Vagina (tissue), 2 donors: ENCODE measurements around the gene SPAG7. TPM values are rescaled to one million over a fixed set of nuclear protein-coding genes. Genes with fewer than 3 reads are reported as not detected.
A peak's percentile ranks its signal among the peaks of the same experiment; 100 is the strongest.

Experiments used
- DNase-seq, 2 donors: peaks; one replicate each; pipeline ENCODE4 v3.0.0-alpha.2; 2017; ENCODE audit errors: extremely low spot score in 2 of 2
- H3K27ac ChIP-seq: fragments of 200-600 bp; sonication (generic); one replicate; pipeline ENCODE4 v1.5.1; 2019
- H3K27me3 ChIP-seq: fragments of 200-600 bp; sonication (generic); one replicate; pipeline ENCODE4 v1.5.1; 2019
- H3K36me3 ChIP-seq, 2 donors: fragments of 200-600 bp; sonication (generic); one replicate each; pipeline ENCODE4 v1.5.1; 2017 to 2019
- H3K4me1 ChIP-seq: fragments of 200-600 bp; sonication (generic); one replicate; pipeline ENCODE4 v1.5.1; 2019
- H3K4me3 ChIP-seq, 2 donors: fragments of 200-600 bp; sonication (generic); 1 replicate in 1 of 2; 2 replicates in 1 of 2; pipeline ENCODE4 v1.5.1; 2016 to 2019
- H3K9me3 ChIP-seq: fragments of 200-600 bp; sonication (generic); one replicate; pipeline ENCODE4 v1.5.1; 2019
- POLR2A ChIP-seq, 2 donors: fragments of 450-650 bp; IDR thresholded peaks; one replicate each; pipeline ENCODE4 v1.6.1; 2017; ENCODE audit warnings: antibody characterized with exemption in 2 of 2, mild to moderate bottlenecking in 2 of 2, moderate library complexity in 2 of 2
- POLR2AphosphoS5 ChIP-seq, 2 donors: sonication (generic); formaldehyde crosslinking; IDR thresholded peaks; one replicate each; pipeline ENCODE4 v1.9.0; 2017; ENCODE audit warnings: antibody characterized with exemption in 2 of 2, mild to moderate bottlenecking in 2 of 2, low read depth in 1 of 2; ENCODE audit not compliant: insufficient read depth in 1 of 2
- intact Hi-C: fragments of 100-400 bp; cut with DNase I; formaldehyde crosslinking; loops from one replicate; pipeline ENCODE4 v1.15.1; 2023
- total RNA-seq: library from RNA; depleted of rRNA; stranded (reverse); fragments of >200 nt; gene quantifications from one replicate; pipeline ENCODE4 v1.2.3, GENCODE V29; 2016
- TF ChIP-seq, protein P1 (sequence below), 3 experiments: fragments of 450-650 bp in 2 of 3; fragments of 200-600 bp in 1 of 3; sonication (generic) in 1 of 3; IDR thresholded peaks; one replicate each; pipeline ENCODE4 v1.5.1; 2017 to 2019; ENCODE audit warnings: antibody characterized with exemption in 3 of 3, mild to moderate bottlenecking in 2 of 3, moderate library complexity in 2 of 3

Gene SPAG7
- total RNA-seq, 1 donor from 2014 or later = 34.6 TPM

GRCh38 chr17:4941319-4941610 lies 26.4 kb downstream of the SPAG7 start:
- intact Hi-C loops = no loop called here
- no peak for DNase-seq
- TF ChIP-seq, protein P1, sequence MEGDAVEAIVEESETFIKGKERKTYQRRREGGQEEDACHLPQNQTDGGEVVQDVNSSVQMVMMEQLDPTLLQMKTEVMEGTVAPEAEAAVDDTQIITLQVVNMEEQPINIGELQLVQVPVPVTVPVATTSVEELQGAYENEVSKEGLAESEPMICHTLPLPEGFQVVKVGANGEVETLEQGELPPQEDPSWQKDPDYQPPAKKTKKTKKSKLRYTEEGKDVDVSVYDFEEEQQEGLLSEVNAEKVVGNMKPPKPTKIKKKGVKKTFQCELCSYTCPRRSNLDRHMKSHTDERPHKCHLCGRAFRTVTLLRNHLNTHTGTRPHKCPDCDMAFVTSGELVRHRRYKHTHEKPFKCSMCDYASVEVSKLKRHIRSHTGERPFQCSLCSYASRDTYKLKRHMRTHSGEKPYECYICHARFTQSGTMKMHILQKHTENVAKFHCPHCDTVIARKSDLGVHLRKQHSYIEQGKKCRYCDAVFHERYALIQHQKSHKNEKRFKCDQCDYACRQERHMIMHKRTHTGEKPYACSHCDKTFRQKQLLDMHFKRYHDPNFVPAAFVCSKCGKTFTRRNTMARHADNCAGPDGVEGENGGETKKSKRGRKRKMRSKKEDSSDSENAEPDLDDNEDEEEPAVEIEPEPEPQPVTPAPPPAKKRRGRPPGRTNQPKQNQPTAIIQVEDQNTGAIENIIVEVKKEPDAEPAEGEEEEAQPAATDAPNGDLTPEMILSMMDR (IDR thresholded peaks at IDR 0.05) = no peak
- TF ChIP-seq POLR2AphosphoS5 (IDR thresholded peaks at IDR 0.05; ENCODE audit: insufficient read depth in 1 of 2, low read depth in 1 of 2) (no peak), POLR2A (IDR thresholded peaks at IDR 0.05) (no peak)
- Histone ChIP-seq H3K4me1 (peaks cover 56% of the 10 kb centered on the region), H3K27me3 (no peaks in the 10 kb centered on the region), H3K4me3 (peak overlapping the region; percentile 76 to 88), H3K36me3 (peaks cover 0 to 50% of the 10 kb centered on the region in 2 donors), H3K9me3 (no peaks in the 10 kb centered on the region), H3K27ac (peak overlapping the region; percentile 88)

- peak overlapping the region; percentile 88 for H3K27ac ChIP-seq
- no peaks in the 10 kb centered on the region for H3K9me3 ChIP-seq
- intact Hi-C loops = no loop called here
- DNase-seq = no peak
- peaks cover 0 to 45% of the 10 kb centered on the region in 2 donors for H3K36me3 ChIP-seq
- H3K4me1 ChIP-seq = peaks cover 51% of the 10 kb centered on the region
- peak overlapping the region; percentile 76 to 88 for H3K4me3 ChIP-seq
- no peak for TF ChIP-seq POLR2A (IDR thresholded peaks at IDR 0.05)
- peak in 1 of 2 donors; percentile 3 for TF ChIP-seq POLR2AphosphoS5 (IDR thresholded peaks at IDR 0.05; ENCODE audit: insufficient read depth in 1 of 2, low read depth in 1 of 2)
- TF ChIP-seq, protein P1 (IDR thresholded peaks at IDR 0.05) = no peak
- H3K27me3 ChIP-seq = no peaks in the 10 kb centered on the region
Measured at GRCh38 chr17:4940555-4941318, 26.9 kb downstream of the SPAG7 start.

- peaks cover 43% of the 10 kb centered on the region for H3K4me1 ChIP-seq
- H3K27me3 ChIP-seq = no peaks in the 10 kb centered on the region
- DNase-seq = peak in 1 of 2 donors; percentile 99
- H3K9me3 ChIP-seq = no peaks in the 10 kb centered on the region
- H3K4me3 ChIP-seq = peak within 1 kb of the TSS; percentile 76 to 88
- peaks cover 0 to 39% of the 10 kb centered on the region in 2 donors for H3K36me3 ChIP-seq
- intact Hi-C loops = no loop called here
- TF ChIP-seq POLR2AphosphoS5 (IDR thresholded peaks at IDR 0.05; ENCODE audit: insufficient read depth in 1 of 2, low read depth in 1 of 2) = peak; percentile 79 to 90
- peak in 1 of 2 donors; percentile 62 for TF ChIP-seq POLR2A (IDR thresholded peaks at IDR 0.05)
- TF ChIP-seq, protein P1 (IDR thresholded peaks at IDR 0.05) = no peak
- H3K27ac ChIP-seq = peak within 1 kb of the TSS; percentile 88
Measured at GRCh38 chr17:4939796-4940554, 27.6 kb downstream of the SPAG7 start, which contains the start of the genes RNF167 and SLC25A11. Gene RNF167, plus strand, starts transcription at chr17:4940268. Its CDS starts 642 bp downstream, at chr17:4940910. Gene SLC25A11, minus strand, starts transcription at chr17:4940046. Its CDS starts 136 bp downstream, at chr17:4939910.

DNA sequence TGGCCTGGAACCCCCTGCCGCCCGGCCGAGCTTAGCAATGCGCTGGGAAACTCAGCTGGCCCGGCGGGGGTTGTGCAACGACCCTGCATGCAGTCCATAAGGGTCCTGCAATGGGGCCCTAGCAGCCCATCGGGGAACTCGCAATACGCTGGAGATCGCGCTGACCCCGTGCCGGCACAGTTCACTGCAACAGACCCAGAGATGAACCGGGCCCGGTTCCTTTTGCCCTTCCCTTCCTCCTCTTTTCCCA lies 28.1 kb downstream of the SPAG7 start:
- Histone ChIP-seq H3K4me1 (peaks cover 40% of the 10 kb centered on the region), H3K4me3 (peak overlapping the region; percentile 76 to 88)
- intact Hi-C loops = no loop called here

More for the DNA sequence above, 28.1 kb downstream of the SPAG7 start:
- Histone ChIP-seq H3K9me3 (no peaks in the 10 kb centered on the region), H3K27me3 (no peaks in the 10 kb centered on the region), H3K27ac (peak overlapping the region; percentile 88), H3K36me3 (peaks cover 0 to 37% of the 10 kb centered on the region in 2 donors)
- no peak for DNase-seq
- TF ChIP-seq POLR2A (IDR thresholded peaks at IDR 0.05) = no peak
- TF ChIP-seq, protein P1 (IDR thresholded peaks at IDR 0.05) = no peak
- TF ChIP-seq POLR2AphosphoS5 (IDR thresholded peaks at IDR 0.05; ENCODE audit: insufficient read depth in 1 of 2, low read depth in 1 of 2) = no peak
